GM19193 (cell line): ENCODE data around the gene AMER2.

Experiments
- POLR2A ChIP-seq: IDR thresholded peaks from 4 replicates; pipeline ENCODE4 v1.6.1; 2011; ENCODE audit not compliant: insufficient read depth, insufficient read length; ENCODE audit errors: extremely low read depth

AMER2 gene

DNA sequence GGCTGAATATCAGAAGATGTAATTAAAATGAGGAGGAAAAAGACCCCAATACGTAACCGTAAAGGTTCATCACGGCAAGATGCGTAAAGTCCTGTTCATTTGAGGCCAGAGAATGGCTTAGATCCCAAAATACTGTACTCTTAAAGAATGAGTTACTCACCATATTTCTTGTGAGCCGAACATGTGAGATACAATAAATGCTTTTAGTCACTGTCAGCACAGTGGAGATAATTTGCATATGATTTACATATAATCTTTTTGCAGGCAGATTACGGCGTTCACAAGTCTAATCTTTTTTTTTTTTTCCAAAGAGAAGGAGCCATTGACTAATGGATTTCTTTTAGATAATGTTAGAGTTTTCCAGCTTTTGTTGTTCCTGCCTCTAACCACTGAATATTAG is 28.4 kb downstream of the AMER2 start:
- TF ChIP-seq POLR2A, result no peak

GRCh38 chr13:25141042-25141441 is 31.0 kb downstream of the AMER2 start:
- TF ChIP-seq POLR2A, result no peak

DNA sequence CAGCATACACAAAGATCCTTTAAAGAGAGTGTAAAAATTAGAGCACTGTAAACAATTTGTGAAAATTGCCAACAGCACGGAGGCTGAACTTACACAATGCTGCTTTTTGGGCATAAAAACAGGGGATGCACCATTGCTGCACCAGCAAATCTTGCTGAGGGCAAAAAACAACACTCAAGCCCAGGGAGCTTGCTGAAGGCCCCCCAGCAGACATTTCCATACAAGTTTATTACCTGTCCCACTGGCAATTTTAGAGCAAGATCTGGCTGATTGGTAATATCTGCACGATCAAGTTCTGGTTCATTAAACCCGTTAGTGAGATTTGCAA is 34.3 kb downstream of the AMER2 start:
- no peak for TF ChIP-seq POLR2A

- no peak for TF ChIP-seq POLR2A
Observed at GRCh38 chr13:25136880-25137787, 35.0 kb downstream of the AMER2 start.

- TF ChIP-seq POLR2A, result no peak
Observed at GRCh38 chr13:25135896-25136295, 36.2 kb downstream of the AMER2 start.

GRCh38 chr13:25132751-25133390 is 39.2 kb downstream of the AMER2 start:
- TF ChIP-seq POLR2A, result no peak

DNA sequence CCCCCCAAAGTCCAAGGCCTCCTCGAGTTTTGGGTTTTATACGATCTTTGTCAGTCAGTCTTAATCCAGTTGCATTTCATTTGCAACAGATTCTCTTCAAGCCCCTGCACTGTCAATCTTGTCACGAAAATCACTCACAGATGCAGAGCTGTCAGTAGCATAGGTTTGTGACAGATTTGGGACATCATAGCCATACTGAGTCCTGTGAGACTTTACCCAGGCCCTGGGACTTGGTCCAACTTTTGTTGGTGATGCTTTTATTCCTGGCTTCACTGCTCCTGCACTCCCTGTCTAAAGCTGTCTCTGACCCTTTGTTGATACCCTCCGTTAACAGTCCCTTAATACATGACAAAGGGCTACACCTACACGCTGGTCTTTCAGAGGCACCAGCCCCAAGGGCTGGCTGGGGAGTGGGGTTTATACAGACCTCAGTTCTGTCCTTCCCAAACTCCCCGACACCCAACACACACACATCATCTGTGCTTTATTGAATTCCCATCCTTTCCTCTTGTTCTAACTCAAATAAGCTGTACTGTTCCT is 40.1 kb downstream of the AMER2 start:
- no peak for TF ChIP-seq POLR2A

GRCh38 chr13:25130944-25131343 is 41.1 kb downstream of the AMER2 start:
- TF ChIP-seq POLR2A, result no peak

- TF ChIP-seq POLR2A, result no peak
Observed at GRCh38 chr13:25118378-25118905, 53.6 kb downstream of the AMER2 start.

DNA sequence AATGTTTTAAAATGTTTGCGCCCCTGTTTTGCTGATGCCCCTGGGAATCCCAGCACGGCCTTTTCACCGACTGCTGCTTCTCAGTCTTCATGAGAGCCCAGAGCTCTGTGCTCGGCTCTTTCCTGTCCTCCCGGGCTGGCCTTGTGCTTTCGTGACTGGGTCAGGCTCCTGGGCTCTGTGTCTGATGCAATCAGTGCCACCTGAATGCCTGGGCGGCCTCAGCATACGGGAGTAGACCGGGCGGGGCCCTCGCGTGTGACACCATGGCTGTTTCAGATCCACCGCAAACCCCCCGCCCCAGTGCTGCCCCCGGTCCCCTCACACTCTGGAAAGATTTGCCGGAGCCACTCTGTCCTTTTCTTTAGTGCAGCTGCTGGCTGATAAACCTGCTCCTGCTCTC is 54.8 kb downstream of the AMER2 start:
- no peak for TF ChIP-seq POLR2A

DNA sequence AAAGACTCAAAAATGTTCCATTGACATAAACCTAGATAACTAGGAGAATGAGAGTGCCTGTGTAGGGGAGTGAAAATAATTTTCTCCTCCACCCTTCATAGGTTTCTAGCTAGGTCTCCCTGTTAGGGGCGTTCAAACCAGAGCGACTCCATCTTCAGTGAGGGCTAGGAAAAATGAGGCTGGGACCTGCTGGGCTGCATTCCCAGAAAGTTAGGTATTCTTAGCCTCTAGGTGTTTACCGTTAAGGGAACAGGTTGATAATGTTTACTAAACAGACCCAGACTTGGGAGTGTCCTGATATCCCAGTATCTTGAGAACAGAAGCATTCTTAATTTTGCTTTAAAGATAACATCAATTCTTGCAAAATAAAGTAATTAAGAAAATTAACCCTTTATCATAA is 56.0 kb downstream of the AMER2 start:
- TF ChIP-seq POLR2A, result no peak

GRCh38 chr13:25114220-25114619 is 57.9 kb downstream of the AMER2 start:
- TF ChIP-seq POLR2A, result no peak

- TF ChIP-seq POLR2A, result no peak
Observed at GRCh38 chr13:25112695-25113255, 59.3 kb downstream of the AMER2 start.
